Chondrocyte (in vitro differentiated cells): ENCODE results near the gene METTL23. TPM values are rescaled to one million over a fixed set of nuclear protein-coding genes. Genes with fewer than 3 reads are reported as not detected.

Source experiments
- DNase-seq: peaks from one replicate; pipeline ENCODE4 v3.0.0; 2021; ENCODE audit warnings: mixed read lengths, low spot score
- H3K27ac Mint-ChIP-seq: one replicate; pipeline ENCODE4 v1.8.0; 2021; ENCODE audit warnings: mild to moderate bottlenecking, moderate library complexity, mixed read lengths; ENCODE audit not compliant: unreplicated experiment
- H3K27me3 Mint-ChIP-seq: 2 replicates; pipeline ENCODE4 v1.8.0; 2021; ENCODE audit warnings: low read depth, mixed read lengths
- H3K36me3 Mint-ChIP-seq: 2 replicates; pipeline ENCODE4 v1.8.0; 2021; ENCODE audit warnings: low read depth, mixed read lengths
- H3K4me1 Mint-ChIP-seq: 2 replicates; pipeline ENCODE4 v1.8.0; 2021; ENCODE audit warnings: low read depth, mild to moderate bottlenecking, mixed read lengths
- H3K4me3 Mint-ChIP-seq: one replicate; pipeline ENCODE4 v1.8.0; 2021; ENCODE audit warnings: mild to moderate bottlenecking, moderate library complexity, mixed read lengths; ENCODE audit not compliant: unreplicated experiment
- H3K9me3 Mint-ChIP-seq: 2 replicates; pipeline ENCODE4 v1.8.0; 2021; ENCODE audit warnings: low read depth, mixed read lengths
- total RNA-seq: library from RNA; stranded (reverse); gene quantifications from 3 replicates; pipeline ENCODE4 v1.2.1, GENCODE V29; 2021
- TF ChIP-seq, protein P1 (sequence below): fragments of 200-600 bp; sonication (generic); IDR thresholded peaks from 2 replicates; pipeline ENCODE4 v1.5.0; 2021; ENCODE audit warnings: antibody characterized with exemption, mild to moderate bottlenecking, moderate library complexity

Gene METTL23
- total RNA-seq, 1 donor from 2014 or later = 27.0 TPM

DNA sequence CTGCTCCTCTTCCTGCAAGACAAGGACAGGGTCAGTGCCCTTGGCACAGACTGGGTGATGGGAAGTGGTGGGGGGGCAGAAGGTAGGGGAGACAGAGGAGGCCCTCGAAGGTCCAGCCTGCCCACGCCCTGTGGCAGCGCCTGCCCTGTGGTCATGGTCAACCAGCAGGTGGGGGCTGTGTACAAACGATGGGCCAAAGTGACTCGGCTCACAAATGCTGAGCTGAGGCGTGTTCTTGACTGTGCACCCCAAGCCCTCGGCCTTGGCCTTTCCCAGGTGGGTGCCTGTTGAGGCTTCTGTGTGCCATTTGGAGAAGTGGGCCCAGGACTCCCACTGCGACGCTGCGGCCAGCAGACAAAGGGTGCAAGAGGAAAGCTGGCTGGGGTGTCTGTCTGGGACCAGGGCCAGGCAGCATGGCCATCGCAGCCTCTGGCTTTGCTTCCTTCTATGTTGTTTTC, 38.4 kb upstream of the METTL23 start:
- peak overlapping the region; percentile 97 for H3K27ac Mint-ChIP-seq
- H3K4me1 Mint-ChIP-seq = peaks cover 56% of the 10 kb centered on the region
- H3K36me3 Mint-ChIP-seq = peaks cover 4% of the 10 kb centered on the region
- H3K9me3 Mint-ChIP-seq = no peaks in the 10 kb centered on the region
- DNase-seq = no peak
- TF ChIP-seq, protein P1, sequence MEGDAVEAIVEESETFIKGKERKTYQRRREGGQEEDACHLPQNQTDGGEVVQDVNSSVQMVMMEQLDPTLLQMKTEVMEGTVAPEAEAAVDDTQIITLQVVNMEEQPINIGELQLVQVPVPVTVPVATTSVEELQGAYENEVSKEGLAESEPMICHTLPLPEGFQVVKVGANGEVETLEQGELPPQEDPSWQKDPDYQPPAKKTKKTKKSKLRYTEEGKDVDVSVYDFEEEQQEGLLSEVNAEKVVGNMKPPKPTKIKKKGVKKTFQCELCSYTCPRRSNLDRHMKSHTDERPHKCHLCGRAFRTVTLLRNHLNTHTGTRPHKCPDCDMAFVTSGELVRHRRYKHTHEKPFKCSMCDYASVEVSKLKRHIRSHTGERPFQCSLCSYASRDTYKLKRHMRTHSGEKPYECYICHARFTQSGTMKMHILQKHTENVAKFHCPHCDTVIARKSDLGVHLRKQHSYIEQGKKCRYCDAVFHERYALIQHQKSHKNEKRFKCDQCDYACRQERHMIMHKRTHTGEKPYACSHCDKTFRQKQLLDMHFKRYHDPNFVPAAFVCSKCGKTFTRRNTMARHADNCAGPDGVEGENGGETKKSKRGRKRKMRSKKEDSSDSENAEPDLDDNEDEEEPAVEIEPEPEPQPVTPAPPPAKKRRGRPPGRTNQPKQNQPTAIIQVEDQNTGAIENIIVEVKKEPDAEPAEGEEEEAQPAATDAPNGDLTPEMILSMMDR = peak; percentile 27
- peak overlapping the region; percentile 56 for H3K4me3 Mint-ChIP-seq
- no peaks in the 10 kb centered on the region for H3K27me3 Mint-ChIP-seq

DNA sequence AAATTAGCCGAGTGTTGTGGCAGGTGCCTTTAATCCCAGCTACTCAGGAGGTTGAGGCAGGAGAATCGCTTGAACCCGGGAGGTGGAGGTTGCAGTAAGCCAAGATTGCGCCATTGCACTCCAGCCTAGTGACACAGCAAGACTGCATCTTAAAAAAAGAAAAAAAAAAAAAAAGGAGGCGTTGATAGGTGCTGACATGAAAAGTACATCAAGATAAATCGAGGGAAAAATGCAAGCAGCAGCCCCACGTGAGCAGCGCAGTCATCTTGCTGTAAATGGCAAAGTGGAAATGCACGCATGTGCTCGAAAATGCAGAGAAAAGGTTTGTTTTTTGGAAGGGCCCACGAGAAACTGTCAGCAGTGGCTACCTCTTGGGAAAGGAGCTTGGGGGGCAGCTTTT, 36.8 kb upstream of the METTL23 start:
- no peak overlapping the region for H3K4me3 Mint-ChIP-seq
- no peaks in the 10 kb centered on the region for H3K27me3 Mint-ChIP-seq
- no peak for DNase-seq
- peaks cover 3% of the 10 kb centered on the region for H3K36me3 Mint-ChIP-seq
- peaks cover 61% of the 10 kb centered on the region for H3K4me1 Mint-ChIP-seq
- no peaks in the 10 kb centered on the region for H3K9me3 Mint-ChIP-seq
- TF ChIP-seq, protein P1 = no peak
- no peak overlapping the region for H3K27ac Mint-ChIP-seq

DNA sequence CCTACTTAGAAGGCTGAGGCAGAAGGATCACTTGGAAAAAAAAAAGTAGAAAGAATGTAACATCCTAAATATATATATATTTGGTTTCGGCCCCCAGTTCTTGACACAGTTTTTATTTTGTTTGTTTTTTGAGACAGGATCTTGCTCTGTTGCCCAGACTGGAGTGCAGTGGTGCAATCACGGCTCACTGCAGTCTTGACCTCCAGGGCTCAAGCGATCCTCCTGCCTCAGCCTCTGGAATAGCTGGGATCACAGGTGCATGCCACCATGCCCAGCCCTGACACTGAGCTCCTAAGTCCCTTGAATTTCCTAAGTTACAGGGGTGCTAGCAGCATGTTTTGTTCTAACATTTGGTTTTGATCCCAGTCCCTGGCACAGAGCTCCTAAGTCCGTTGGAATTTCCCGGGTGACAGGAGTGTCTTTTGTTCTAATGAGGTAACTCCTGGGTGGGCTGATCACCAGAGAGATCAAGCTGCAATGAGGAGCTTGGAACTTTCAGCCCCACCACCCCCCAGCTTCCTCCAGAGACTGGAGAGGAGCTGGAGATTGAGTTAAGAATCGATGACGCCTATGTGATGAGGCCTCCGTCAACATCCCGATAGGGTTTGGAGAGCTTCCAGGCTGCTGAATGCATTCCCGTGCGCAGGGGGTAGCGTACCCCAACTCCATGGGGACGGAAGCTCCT, 35.9 kb upstream of the METTL23 start:
- H3K27ac Mint-ChIP-seq = no peak overlapping the region
- DNase-seq = no peak
- TF ChIP-seq, protein P1 = no peak
- peaks cover 69% of the 10 kb centered on the region for H3K4me1 Mint-ChIP-seq
- H3K9me3 Mint-ChIP-seq = no peaks in the 10 kb centered on the region
- H3K36me3 Mint-ChIP-seq = peaks cover 3% of the 10 kb centered on the region
- no peak overlapping the region for H3K4me3 Mint-ChIP-seq
- no peaks in the 10 kb centered on the region for H3K27me3 Mint-ChIP-seq

DNA sequence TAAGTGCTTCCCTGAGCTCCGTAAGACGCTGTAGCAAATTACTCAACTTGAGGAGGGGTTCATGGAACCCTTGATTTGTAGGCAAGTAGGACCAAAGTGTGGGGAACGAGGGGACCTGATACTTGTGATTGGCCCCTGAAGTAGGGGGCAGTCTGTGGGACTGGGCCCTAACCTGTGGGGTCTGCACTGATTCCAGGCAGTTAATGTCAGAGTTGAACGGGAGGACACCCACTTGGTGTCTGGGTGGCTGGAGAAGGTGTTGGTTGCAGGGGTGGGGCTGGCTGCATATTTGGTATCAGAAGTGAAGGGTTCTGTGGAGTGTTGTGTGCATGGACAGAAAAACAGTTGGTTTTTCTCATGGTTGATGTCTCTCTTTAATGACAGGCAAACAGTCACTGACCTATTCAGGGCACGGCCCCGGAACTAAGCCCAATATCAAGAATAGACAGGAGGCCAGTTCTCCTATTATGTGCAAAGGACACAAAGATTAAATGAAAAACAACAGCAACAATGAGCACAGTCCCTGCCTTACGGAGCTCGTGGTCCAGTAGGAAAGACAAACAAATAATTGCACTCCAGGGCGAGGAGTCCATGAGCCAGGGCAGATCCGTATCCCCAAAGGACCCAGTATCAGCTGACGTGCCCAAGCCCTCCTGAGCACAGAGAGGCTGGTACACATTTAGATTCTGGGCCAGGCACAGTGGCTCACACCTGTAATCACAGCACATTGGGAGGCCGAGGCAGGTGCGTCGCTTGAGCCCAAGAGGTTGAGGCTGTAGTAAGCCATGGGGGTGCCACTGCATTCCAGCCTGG, 35.1 kb upstream of the METTL23 start:
- DNase-seq = no peak
- H3K27me3 Mint-ChIP-seq = no peaks in the 10 kb centered on the region
- H3K9me3 Mint-ChIP-seq = no peaks in the 10 kb centered on the region
- TF ChIP-seq, protein P1 = no peak
- H3K4me3 Mint-ChIP-seq = no peak overlapping the region
- H3K4me1 Mint-ChIP-seq = peaks cover 70% of the 10 kb centered on the region
- peak overlapping the region; percentile 45 for H3K27ac Mint-ChIP-seq
- peaks cover 3% of the 10 kb centered on the region for H3K36me3 Mint-ChIP-seq

DNA sequence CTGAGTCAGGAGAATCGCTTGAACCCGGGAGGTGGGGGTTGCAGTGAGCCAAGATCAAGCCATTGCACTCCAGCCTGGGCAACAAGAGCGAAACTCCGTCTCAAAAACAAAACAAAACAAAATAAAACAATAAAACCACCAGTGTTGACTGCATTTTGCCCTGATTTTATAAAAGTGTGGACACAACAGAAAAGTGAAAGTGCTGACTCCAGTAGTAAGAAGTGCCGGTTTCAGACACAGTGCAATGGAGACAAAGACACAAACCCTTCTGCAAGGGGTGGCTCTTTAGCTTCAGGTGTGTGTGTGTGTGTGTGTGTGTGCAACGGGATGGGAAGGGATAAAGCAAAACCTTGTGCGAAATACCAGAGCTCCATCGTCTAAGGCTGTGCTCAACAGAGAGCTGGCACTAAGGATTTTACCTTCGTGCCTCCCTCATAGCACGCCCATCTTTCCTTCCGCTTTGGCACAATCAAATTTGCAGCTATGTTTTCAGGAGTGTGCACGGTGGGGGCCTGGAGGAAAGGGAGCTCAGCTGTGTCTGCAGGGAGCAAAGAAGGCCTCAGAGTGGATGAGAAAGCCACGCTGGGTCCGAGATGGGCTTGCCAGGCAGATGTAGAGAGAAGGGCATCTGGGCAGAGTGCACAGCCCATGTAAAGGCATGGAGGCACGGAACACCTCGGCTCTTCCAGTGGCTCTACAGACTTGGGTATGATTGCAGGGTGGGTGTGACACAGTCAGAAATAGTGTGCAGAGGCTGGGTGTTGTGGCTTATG, 31.4 kb upstream of the METTL23 start:
- H3K27ac Mint-ChIP-seq = peak overlapping the region; percentile 50
- DNase-seq = no peak
- peaks cover 3% of the 10 kb centered on the region for H3K36me3 Mint-ChIP-seq

More for the DNA sequence above, 31.4 kb upstream of the METTL23 start:
- Mint-ChIP-seq H3K27me3 (no peaks in the 10 kb centered on the region), H3K4me3 (no peak overlapping the region), H3K4me1 (peaks cover 75% of the 10 kb centered on the region), H3K9me3 (no peaks in the 10 kb centered on the region)
- TF ChIP-seq, protein P1 = no peak
